ENCODE measurements around the gene NECAB3.
"Not testable (repeated sequence)": the region's sequence is repeated elsewhere in the genome, so short reads cannot be mapped to it uniquely, and the experiment has no call there.

The NECAB3 gene

GRCh38 chr20:33648396-33649004 lies 25.7 kb downstream of the NECAB3 start:
- DNase-seq: no peak

- no peak for DNase-seq
Measured at GRCh38 chr20:33647603-33648395, 26.4 kb downstream of the NECAB3 start.

GRCh38 chr20:33646959-33647602 lies 27.1 kb downstream of the NECAB3 start:
- DNase-seq: not testable (repeated sequence)

GRCh38 chr20:33646191-33646590 lies 28.0 kb downstream of the NECAB3 start:
- DNase-seq: no peak

GRCh38 chr20:33645396-33645795 lies 28.8 kb downstream of the NECAB3 start:
- no peak for DNase-seq

- no peak for DNase-seq
Measured at GRCh38 chr20:33645072-33645358, 29.2 kb downstream of the NECAB3 start.

- DNase-seq: no peak
Measured at GRCh38 chr20:33644313-33645071, 29.7 kb downstream of the NECAB3 start.

GRCh38 chr20:33640287-33640686 lies 33.9 kb downstream of the NECAB3 start:
- no peak for DNase-seq

- no peak for DNase-seq
Measured at GRCh38 chr20:33636776-33637175, 37.5 kb downstream of the NECAB3 start.

- DNase-seq: no peak
Measured at GRCh38 chr20:33635341-33635740, 38.9 kb downstream of the NECAB3 start.

- DNase-seq: not testable (repeated sequence)
Measured at GRCh38 chr20:33631910-33632309, 42.3 kb downstream of the NECAB3 start.

GRCh38 chr20:33630507-33630906 lies 43.7 kb downstream of the NECAB3 start:
- DNase-seq: no peak

- no peak for DNase-seq
Measured at GRCh38 chr20:33629979-33630378, 44.2 kb downstream of the NECAB3 start.

- no peak for DNase-seq
Measured at GRCh38 chr20:33629533-33629932, 44.7 kb downstream of the NECAB3 start.

GRCh38 chr20:33627577-33628216 lies 46.5 kb downstream of the NECAB3 start:
- DNase-seq: no peak

GRCh38 chr20:33626190-33626589 lies 48.0 kb downstream of the NECAB3 start:
- DNase-seq: no peak

- DNase-seq: no peak
Measured at GRCh38 chr20:33624399-33624798, 49.8 kb downstream of the NECAB3 start.

- DNase-seq: no peak
Measured at GRCh38 chr20:33622705-33623365, 51.4 kb downstream of the NECAB3 start.

- no peak for DNase-seq
Measured at GRCh38 chr20:33621717-33622400, 52.4 kb downstream of the NECAB3 start.

- no peak for DNase-seq
Measured at GRCh38 chr20:33612001-33612400, 62.2 kb downstream of the NECAB3 start.

GRCh38 chr20:33611106-33611505 lies 63.1 kb downstream of the NECAB3 start:
- no peak for DNase-seq

GRCh38 chr20:33609504-33609903 lies 64.7 kb downstream of the NECAB3 start:
- DNase-seq: no peak

Data from DMS 273 treated with DMSO at 0.1 percent for 48 hours (cell line).